GM12873 (cell line): ENCODE data around the gene KRT81.

ENCODE experiments used
- TF ChIP-seq, protein P1 (sequence below): IDR thresholded peaks from 2 replicates; pipeline ENCODE4 v1.5.1; 2012; ENCODE audit warnings: low read depth, mild to moderate bottlenecking, moderate library complexity, low read length, control low read depth; ENCODE audit not compliant: insufficient read depth; ENCODE audit errors: missing control alignments

Gene KRT81

DNA sequence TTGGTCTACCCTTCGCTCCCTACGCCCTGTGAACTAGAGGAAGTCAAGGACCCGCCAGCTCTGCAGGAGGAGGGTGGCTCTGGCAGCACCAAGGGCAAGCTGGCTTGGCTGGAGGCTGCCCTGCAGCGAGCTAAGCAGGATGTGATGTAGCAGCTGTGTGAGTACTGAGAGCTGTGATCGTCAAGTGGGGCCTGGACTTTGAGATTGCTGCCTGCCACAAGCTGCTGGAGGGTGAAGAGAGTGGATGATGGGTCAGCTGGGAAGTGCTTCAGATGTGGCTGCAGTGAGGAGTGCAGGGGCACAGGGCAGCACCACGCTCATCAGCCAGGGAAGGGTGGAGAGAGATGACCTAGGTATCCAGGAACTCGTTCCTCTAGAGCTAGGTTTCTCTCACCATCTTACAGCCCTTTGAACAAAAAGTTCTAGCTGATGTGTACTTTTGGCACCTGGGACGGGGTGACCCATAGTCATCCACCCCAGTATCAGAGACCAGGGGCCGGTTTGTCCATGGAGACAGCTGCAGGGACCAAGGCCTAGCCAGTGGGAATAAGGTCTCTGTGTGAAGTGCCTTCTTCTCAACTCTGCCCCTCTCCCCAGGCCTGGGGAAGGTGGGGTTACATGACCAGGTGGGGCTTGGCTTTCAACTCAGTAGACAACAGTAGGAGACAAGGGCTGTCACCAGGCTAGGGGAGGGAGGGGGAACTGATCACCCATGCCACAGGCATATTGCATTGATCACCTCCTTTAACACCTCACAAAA lies 13.7 kb downstream of the KRT81 start:
- TF ChIP-seq, protein P1, sequence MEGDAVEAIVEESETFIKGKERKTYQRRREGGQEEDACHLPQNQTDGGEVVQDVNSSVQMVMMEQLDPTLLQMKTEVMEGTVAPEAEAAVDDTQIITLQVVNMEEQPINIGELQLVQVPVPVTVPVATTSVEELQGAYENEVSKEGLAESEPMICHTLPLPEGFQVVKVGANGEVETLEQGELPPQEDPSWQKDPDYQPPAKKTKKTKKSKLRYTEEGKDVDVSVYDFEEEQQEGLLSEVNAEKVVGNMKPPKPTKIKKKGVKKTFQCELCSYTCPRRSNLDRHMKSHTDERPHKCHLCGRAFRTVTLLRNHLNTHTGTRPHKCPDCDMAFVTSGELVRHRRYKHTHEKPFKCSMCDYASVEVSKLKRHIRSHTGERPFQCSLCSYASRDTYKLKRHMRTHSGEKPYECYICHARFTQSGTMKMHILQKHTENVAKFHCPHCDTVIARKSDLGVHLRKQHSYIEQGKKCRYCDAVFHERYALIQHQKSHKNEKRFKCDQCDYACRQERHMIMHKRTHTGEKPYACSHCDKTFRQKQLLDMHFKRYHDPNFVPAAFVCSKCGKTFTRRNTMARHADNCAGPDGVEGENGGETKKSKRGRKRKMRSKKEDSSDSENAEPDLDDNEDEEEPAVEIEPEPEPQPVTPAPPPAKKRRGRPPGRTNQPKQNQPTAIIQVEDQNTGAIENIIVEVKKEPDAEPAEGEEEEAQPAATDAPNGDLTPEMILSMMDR = no peak

DNA sequence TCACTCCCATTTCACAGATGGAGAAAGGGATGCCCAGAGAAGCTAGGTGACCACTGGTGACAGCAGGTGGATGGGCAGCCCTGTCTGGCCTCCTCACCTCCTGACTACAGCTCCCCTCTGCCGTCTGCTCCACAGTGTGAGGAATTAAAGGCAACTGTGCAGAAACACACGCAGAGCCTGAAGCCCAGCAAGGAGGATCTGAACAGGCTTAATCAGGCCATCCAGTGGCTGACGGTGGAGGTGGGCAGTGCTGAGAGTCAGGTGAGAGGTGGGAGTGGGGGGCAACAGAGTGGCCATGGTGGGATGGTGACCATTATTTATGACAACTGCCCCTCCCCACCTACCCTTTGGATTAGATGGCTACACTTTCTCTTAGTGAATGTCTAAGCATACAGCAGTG lies 15.6 kb downstream of the KRT81 start:
- TF ChIP-seq, protein P1 = no peak

DNA sequence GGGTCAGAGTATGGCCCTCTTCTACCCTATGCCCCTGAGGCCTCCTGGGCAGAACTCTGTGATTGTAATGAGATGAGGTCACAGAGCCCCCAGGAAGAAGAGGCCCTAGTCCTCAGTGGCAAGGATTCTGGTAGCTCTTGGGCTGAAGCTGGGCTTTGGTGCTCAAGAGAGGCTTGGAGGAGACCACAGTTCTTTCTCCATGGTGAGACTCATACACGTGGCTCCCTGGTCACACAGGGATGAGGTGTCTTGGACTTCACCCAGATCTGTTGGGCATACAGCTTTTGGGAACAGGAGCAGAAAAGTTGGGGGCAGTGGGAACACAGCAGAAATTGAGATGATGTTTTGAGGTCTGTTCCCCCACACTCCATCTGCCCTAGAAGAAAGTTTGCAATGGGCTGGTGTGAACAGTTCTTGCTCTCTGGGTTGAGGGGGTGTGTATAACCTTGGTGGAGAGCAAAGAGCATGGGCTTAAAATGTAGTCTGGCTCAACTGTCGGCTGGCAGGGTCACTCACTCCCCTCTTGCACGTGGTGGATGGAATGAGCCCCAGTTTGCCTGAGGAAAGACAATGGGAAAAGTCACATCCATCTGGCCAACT lies 16.7 kb downstream of the KRT81 start, which contains the start of gene KRT86:
Gene KRT86 (plus strand): TSS at position 125 of the 600 bp plus-strand sequence. CDS start 27,272 bp downstream, outside the sequence.
- TF ChIP-seq, protein P1 = no peak

DNA sequence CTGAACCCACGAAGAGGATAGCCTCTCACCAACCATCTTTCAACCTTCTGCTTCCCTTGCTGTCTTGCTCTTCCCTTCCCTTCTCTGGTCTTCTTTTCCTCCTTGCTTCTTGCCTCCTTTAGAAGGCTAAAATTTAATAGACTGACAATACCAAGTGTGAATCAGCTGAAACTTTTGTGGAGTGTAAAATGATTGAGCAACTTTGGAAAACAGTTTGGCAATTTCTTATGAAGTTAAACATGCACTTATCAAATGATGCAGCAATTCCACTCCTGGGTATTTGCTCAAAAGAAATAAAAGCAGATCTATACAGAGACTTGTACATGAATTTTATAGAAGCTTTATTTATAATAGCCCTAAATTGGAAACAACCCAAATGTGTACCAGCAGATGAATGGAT lies 20.2 kb downstream of the KRT81 start:
- TF ChIP-seq, protein P1 = no peak

DNA sequence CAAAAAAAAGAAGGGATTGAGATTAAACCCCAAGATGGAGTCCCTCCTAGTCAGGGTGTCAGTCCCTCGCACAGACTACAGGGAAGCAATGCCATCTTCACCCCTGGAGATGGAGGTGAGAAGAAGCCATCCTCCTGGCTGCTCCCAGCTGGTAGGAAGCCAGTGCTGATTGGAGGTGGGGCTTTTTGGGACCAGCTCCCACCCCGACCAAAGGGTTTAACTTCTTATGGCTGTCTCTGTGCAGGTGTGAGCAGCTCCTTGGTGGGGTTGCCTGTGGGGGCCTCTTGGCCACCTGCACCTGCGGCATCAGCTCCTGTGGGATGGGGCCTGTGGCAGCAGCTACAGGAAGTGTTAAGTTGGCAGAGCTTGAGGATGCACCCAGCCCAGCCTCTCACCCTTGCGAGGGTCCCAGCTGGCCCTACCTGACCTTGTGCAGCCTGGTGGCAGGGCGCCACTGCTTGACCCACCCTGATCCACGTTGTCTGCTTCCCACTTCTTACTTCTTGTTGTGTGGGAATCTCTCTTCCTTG lies 20.7 kb downstream of the KRT81 start:
- TF ChIP-seq, protein P1 = no peak

DNA sequence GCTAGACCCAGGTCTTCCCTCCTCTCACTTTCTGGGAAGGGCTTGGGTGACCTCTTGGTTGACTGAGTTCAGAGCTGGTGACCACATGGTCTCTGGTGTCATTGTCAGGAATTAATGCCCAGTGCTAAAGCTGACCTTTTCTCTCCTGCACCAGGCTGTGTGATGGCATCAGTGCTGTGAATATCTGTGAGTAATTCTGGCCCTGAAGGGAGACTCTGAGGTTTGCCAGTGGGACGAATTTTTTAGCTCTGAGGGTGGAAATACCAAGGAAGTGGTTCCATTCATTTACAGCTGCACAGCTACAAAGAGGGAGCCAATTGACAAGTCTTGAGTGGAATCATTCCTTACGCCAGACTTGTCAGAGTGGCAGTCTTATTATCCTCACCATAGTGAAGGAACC lies 23.1 kb downstream of the KRT81 start:
- TF ChIP-seq, protein P1 = no peak

DNA sequence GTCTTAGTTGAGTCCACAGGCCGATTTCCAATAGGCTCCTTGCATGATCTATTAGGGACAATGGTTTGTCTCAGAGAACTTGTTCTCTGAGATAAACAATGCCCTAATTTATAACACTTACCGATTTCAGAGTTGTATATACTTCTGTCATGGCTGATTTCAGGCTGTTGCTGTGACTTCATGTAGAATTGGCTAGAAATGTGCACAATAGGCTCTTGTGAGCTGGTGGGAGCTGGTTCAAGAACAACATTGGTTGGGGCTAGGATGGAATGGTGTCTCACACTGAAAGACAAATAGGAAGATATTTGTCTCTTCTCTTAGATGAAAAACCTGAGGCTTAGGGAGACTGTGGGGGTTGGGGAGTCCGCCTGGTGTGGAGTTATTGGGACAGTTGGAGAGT lies 23.6 kb downstream of the KRT81 start:
- TF ChIP-seq, protein P1 = no peak
